SJCRH30 (cell line): ENCODE measurements around the gene CHSY3. TPM values are rescaled to one million over a fixed set of nuclear protein-coding genes. Genes with fewer than 3 reads are reported as not detected.
"Not testable (repeated sequence)": the region's sequence is repeated elsewhere in the genome, so short reads cannot be mapped to it uniquely, and the experiment has no call there.

Source experiments
- DNase-seq, 2 experiments: peaks; one replicate each; pipeline ENCODE4 v3.0.0-alpha.2; 2015 to 2020
- H3K27ac ChIP-seq: fragments of 250-450 bp; sonication (Bioruptor Pico); 2 replicates; pipeline ENCODE4 v1.5.1; 2020; ENCODE audit warnings: mild to moderate bottlenecking, moderate library complexity
- H3K27me3 ChIP-seq: fragments of 250-450 bp; sonication (Bioruptor Pico); 2 replicates; pipeline ENCODE4 v1.5.1; 2020; ENCODE audit warnings: mild to moderate bottlenecking, moderate library complexity
- H3K36me3 ChIP-seq: fragments of 250-450 bp; sonication (Bioruptor Pico); 2 replicates; pipeline ENCODE4 v1.5.1; 2020; ENCODE audit warnings: mild to moderate bottlenecking, moderate library complexity
- H3K4me1 ChIP-seq: fragments of 250-450 bp; sonication (Bioruptor Pico); 2 replicates; pipeline ENCODE4 v1.5.1; 2020; ENCODE audit warnings: mild to moderate bottlenecking, moderate library complexity
- H3K4me3 ChIP-seq: fragments of 250-450 bp; sonication (Bioruptor Pico); 2 replicates; pipeline ENCODE4 v1.5.1; 2020; ENCODE audit warnings: mild to moderate bottlenecking, moderate library complexity
- H3K9me3 ChIP-seq: fragments of 250-450 bp; sonication (Bioruptor Pico); replicated peaks from 2 replicates; pipeline ENCODE4 v1.5.1; 2020; ENCODE audit warnings: mild to moderate bottlenecking, moderate library complexity
- total RNA-seq: library from RNA; depleted of rRNA; stranded (reverse); fragments of >200 nt; shearing (Covaris generic); gene quantifications from 2 replicates; pipeline ENCODE4 v1.2.3, GENCODE V29; 2014

The CHSY3 gene
- total RNA-seq, 1 experiment from 2014 or later = 1.9 TPM

GRCh38 chr5:130158036-130158435 lies 253.8 kb downstream of the CHSY3 start:
- H3K4me3 ChIP-seq = no peak overlapping the region
- no peaks in the 10 kb centered on the region for H3K4me1 ChIP-seq
- no peak overlapping the region for H3K27ac ChIP-seq
- H3K9me3 ChIP-seq = no peaks in the 10 kb centered on the region
- H3K27me3 ChIP-seq = no peaks in the 10 kb centered on the region
- no peaks in the 10 kb centered on the region for H3K36me3 ChIP-seq
- no peak for DNase-seq

- H3K4me3 ChIP-seq = no peak overlapping the region
- no peak overlapping the region for H3K27ac ChIP-seq
- peaks cover 4% of the 10 kb centered on the region; the same call in 1 of the 2 replicates for H3K27me3 ChIP-seq
- no peaks in the 10 kb centered on the region for H3K36me3 ChIP-seq
- no peaks in the 10 kb centered on the region for H3K4me1 ChIP-seq
- no peak for DNase-seq
- no peaks in the 10 kb centered on the region for H3K9me3 ChIP-seq
These were observed 255.7 kb downstream of the CHSY3 start for GRCh38 chr5:130159968-130160367.

- Histone ChIP-seq H3K4me3 (no peak overlapping the region), H3K27me3 (peaks cover 4% of the 10 kb centered on the region; the same call in 1 of the 2 replicates), H3K4me1 (no peaks in the 10 kb centered on the region), H3K27ac (no peak overlapping the region), H3K9me3 (no peaks in the 10 kb centered on the region), H3K36me3 (no peaks in the 10 kb centered on the region)
- no peak for DNase-seq
These were observed 260.7 kb downstream of the CHSY3 start for GRCh38 chr5:130164966-130165365.

GRCh38 chr5:130166839-130167490 lies 262.7 kb downstream of the CHSY3 start:
- H3K4me1 ChIP-seq = no peaks in the 10 kb centered on the region
- H3K27ac ChIP-seq = no peak overlapping the region
- H3K4me3 ChIP-seq = no peak overlapping the region
- peaks cover 4% of the 10 kb centered on the region; the same call in 1 of the 2 replicates for H3K27me3 ChIP-seq
- DNase-seq = no peak
- H3K9me3 ChIP-seq = no peaks in the 10 kb centered on the region
- H3K36me3 ChIP-seq = no peaks in the 10 kb centered on the region

GRCh38 chr5:130168211-130168610 lies 263.9 kb downstream of the CHSY3 start:
- peaks cover 4% of the 10 kb centered on the region; the same call in 1 of the 2 replicates for H3K27me3 ChIP-seq
- H3K36me3 ChIP-seq = no peaks in the 10 kb centered on the region
- no peaks in the 10 kb centered on the region for H3K4me1 ChIP-seq
- no peaks in the 10 kb centered on the region for H3K9me3 ChIP-seq
- no peak for DNase-seq
- no peak overlapping the region for H3K4me3 ChIP-seq
- H3K27ac ChIP-seq = no peak overlapping the region

- Histone ChIP-seq H3K4me3 (no peak overlapping the region), H3K4me1 (no peaks in the 10 kb centered on the region), H3K27ac (no peak overlapping the region), H3K36me3 (no peaks in the 10 kb centered on the region), H3K9me3 (no peaks in the 10 kb centered on the region), H3K27me3 (no peaks in the 10 kb centered on the region)
- DNase-seq = no peak
These were observed 267.4 kb downstream of the CHSY3 start for GRCh38 chr5:130171699-130172098.

GRCh38 chr5:130183115-130183514 lies 278.9 kb downstream of the CHSY3 start:
- Histone ChIP-seq H3K27ac (no peak overlapping the region), H3K4me1 (no peaks in the 10 kb centered on the region), H3K9me3 (no peaks in the 10 kb centered on the region), H3K27me3 (no peaks in the 10 kb centered on the region), H3K4me3 (no peak overlapping the region), H3K36me3 (no peaks in the 10 kb centered on the region)
- no peak for DNase-seq

GRCh38 chr5:130189961-130190360 lies 285.7 kb downstream of the CHSY3 start:
- Histone ChIP-seq H3K9me3 (no peaks in the 10 kb centered on the region), H3K27ac (no peak overlapping the region), H3K27me3 (no peaks in the 10 kb centered on the region), H3K36me3 (no peaks in the 10 kb centered on the region), H3K4me3 (no peak overlapping the region), H3K4me1 (no peaks in the 10 kb centered on the region)
- no peak for DNase-seq

GRCh38 chr5:130198927-130199326 lies 294.7 kb downstream of the CHSY3 start:
- Histone ChIP-seq H3K9me3 (no peaks in the 10 kb centered on the region), H3K27ac (no peak overlapping the region)
- peak; percentile 16 to 51 for DNase-seq

GRCh38 chr5:130206686-130207085 lies 302.4 kb downstream of the CHSY3 start:
- no peaks in the 10 kb centered on the region for H3K27me3 ChIP-seq
- no peaks in the 10 kb centered on the region for H3K9me3 ChIP-seq
- no peak overlapping the region for H3K4me3 ChIP-seq
- DNase-seq = no peak
- no peaks in the 10 kb centered on the region for H3K36me3 ChIP-seq
- H3K27ac ChIP-seq = no peak overlapping the region
- H3K4me1 ChIP-seq = no peaks in the 10 kb centered on the region

More at GRCh38 chr5:130198927-130199326, 294.7 kb downstream of the CHSY3 start:
- Histone ChIP-seq H3K4me1 (no peaks in the 10 kb centered on the region), H3K4me3 (no peak overlapping the region), H3K36me3 (no peaks in the 10 kb centered on the region), H3K27me3 (no peaks in the 10 kb centered on the region)

GRCh38 chr5:130213607-130214006 lies 309.3 kb downstream of the CHSY3 start:
- Histone ChIP-seq H3K9me3 (no peaks in the 10 kb centered on the region), H3K27me3 (0 out of 2 replicates have a peak, but pooled peaks cover 3% of the 10 kb centered on the region), H3K36me3 (no peaks in the 10 kb centered on the region), H3K27ac (no peak overlapping the region), H3K4me3 (no peak overlapping the region), H3K4me1 (no peaks in the 10 kb centered on the region)
- no peak for DNase-seq

GRCh38 chr5:130216286-130216685 lies 312.0 kb downstream of the CHSY3 start:
- Histone ChIP-seq H3K36me3 (no peaks in the 10 kb centered on the region), H3K27me3 (0 out of 2 replicates have a peak, but pooled peaks cover 3% of the 10 kb centered on the region), H3K9me3 (no peaks in the 10 kb centered on the region), H3K27ac (no peak overlapping the region), H3K4me1 (no peaks in the 10 kb centered on the region), H3K4me3 (no peak overlapping the region)
- no peak for DNase-seq

GRCh38 chr5:130222573-130222972 lies 318.3 kb downstream of the CHSY3 start:
- 0 out of 2 replicates have a peak, but pooled peaks cover 4% of the 10 kb centered on the region for H3K9me3 ChIP-seq
- no peak overlapping the region for H3K27ac ChIP-seq
- H3K27me3 ChIP-seq = 0 out of 2 replicates have a peak, but pooled peaks cover 3% of the 10 kb centered on the region
- no peak for DNase-seq
- no peak overlapping the region for H3K4me3 ChIP-seq
- no peaks in the 10 kb centered on the region for H3K4me1 ChIP-seq
- no peaks in the 10 kb centered on the region for H3K36me3 ChIP-seq

GRCh38 chr5:130226556-130226955 lies 322.3 kb downstream of the CHSY3 start:
- not testable (repeated sequence) for H3K9me3 ChIP-seq, H3K4me1 ChIP-seq, H3K27me3 ChIP-seq, H3K27ac ChIP-seq, H3K4me3 ChIP-seq, DNase-seq, H3K36me3 ChIP-seq

GRCh38 chr5:130227699-130228098 lies 323.4 kb downstream of the CHSY3 start:
- Histone ChIP-seq H3K27ac (no peak overlapping the region), H3K9me3 (0 out of 2 replicates have a peak, but pooled peaks cover 4% of the 10 kb centered on the region), H3K27me3 (no peaks in the 10 kb centered on the region), H3K4me1 (no peaks in the 10 kb centered on the region), H3K4me3 (no peak overlapping the region), H3K36me3 (no peaks in the 10 kb centered on the region)
- DNase-seq = no peak

GRCh38 chr5:130231786-130232185 lies 327.5 kb downstream of the CHSY3 start:
- DNase-seq = no peak

More at GRCh38 chr5:130231786-130232185, 327.5 kb downstream of the CHSY3 start:
- Histone ChIP-seq H3K27me3 (no peaks in the 10 kb centered on the region), H3K4me1 (no peaks in the 10 kb centered on the region), H3K9me3 (0 out of 2 replicates have a peak, but pooled peaks cover 2% of the 10 kb centered on the region), H3K36me3 (no peaks in the 10 kb centered on the region), H3K4me3 (no peak overlapping the region), H3K27ac (no peak overlapping the region)
